Measurements from ENCODE around the gene CDK7.

The CDK7 gene

GRCh38 chr5:69300537-69301203 is 66.0 kb downstream of the CDK7 start:
- no peak for DNase-seq (ENCODE audit: low read depth)
- TF ChIP-seq MAX (IDR thresholded peaks at IDR 0.05; ENCODE audit: low read depth, low read length) (no peak), POLR2A (IDR thresholded peaks at IDR 0.05; ENCODE audit: extremely low read depth, insufficient read length) (no peak), CTCF (IDR thresholded peaks at IDR 0.05; ENCODE audit: low read depth, low read length) (no peak), MYC (IDR thresholded peaks at IDR 0.05; ENCODE audit: low read depth, low read length) (no peak)
- no peak overlapping the region for H3K4me3 ChIP-seq (ENCODE audit: low read depth, low read length)

- no peak for DNase-seq (ENCODE audit: low read depth)
- TF ChIP-seq POLR2A (IDR thresholded peaks at IDR 0.05; ENCODE audit: extremely low read depth, insufficient read length), result no peak
- no peak for TF ChIP-seq CTCF (IDR thresholded peaks at IDR 0.05; ENCODE audit: low read depth, low read length)
- no peak for TF ChIP-seq MYC (IDR thresholded peaks at IDR 0.05; ENCODE audit: low read depth, low read length)
- no peak for TF ChIP-seq MAX (IDR thresholded peaks at IDR 0.05; ENCODE audit: low read depth, low read length)
- H3K4me3 ChIP-seq (ENCODE audit: low read depth, low read length), result no peak overlapping the region
These were observed 70.8 kb downstream of the CDK7 start for GRCh38 chr5:69305512-69305911.

- DNase-seq (ENCODE audit: low read depth), result no peak
- no peak overlapping the region for H3K4me3 ChIP-seq (ENCODE audit: low read depth, low read length)
- TF ChIP-seq POLR2A (IDR thresholded peaks at IDR 0.05; ENCODE audit: extremely low read depth, insufficient read length) (no peak), CTCF (IDR thresholded peaks at IDR 0.05; ENCODE audit: low read depth, low read length) (no peak), MYC (IDR thresholded peaks at IDR 0.05; ENCODE audit: low read depth, low read length) (no peak), MAX (IDR thresholded peaks at IDR 0.05; ENCODE audit: low read depth, low read length) (no peak)
These were observed 73.4 kb downstream of the CDK7 start for GRCh38 chr5:69308046-69308553.

GRCh38 chr5:69309380-69309779 is 74.7 kb downstream of the CDK7 start:
- DNase-seq (ENCODE audit: low read depth), result no peak
- TF ChIP-seq MAX (IDR thresholded peaks at IDR 0.05; ENCODE audit: low read depth, low read length), result no peak
- no peak for TF ChIP-seq POLR2A (IDR thresholded peaks at IDR 0.05; ENCODE audit: extremely low read depth, insufficient read length)
- no peak for TF ChIP-seq CTCF (IDR thresholded peaks at IDR 0.05; ENCODE audit: low read depth, low read length)
- no peak for TF ChIP-seq MYC (IDR thresholded peaks at IDR 0.05; ENCODE audit: low read depth, low read length)
- no peak overlapping the region for H3K4me3 ChIP-seq (ENCODE audit: low read depth, low read length)

- no peak for TF ChIP-seq MYC (IDR thresholded peaks at IDR 0.05; ENCODE audit: low read depth, low read length)
- H3K4me3 ChIP-seq (ENCODE audit: low read depth, low read length), result no peak overlapping the region
- no peak for DNase-seq (ENCODE audit: low read depth)
These were observed 77.9 kb downstream of the CDK7 start for GRCh38 chr5:69312459-69313160.

GRCh38 chr5:69313428-69313827 is 78.7 kb downstream of the CDK7 start:
- no peak for TF ChIP-seq MAX (IDR thresholded peaks at IDR 0.05; ENCODE audit: low read depth, low read length)
- TF ChIP-seq CTCF (IDR thresholded peaks at IDR 0.05; ENCODE audit: low read depth, low read length), result no peak
- TF ChIP-seq POLR2A (IDR thresholded peaks at IDR 0.05; ENCODE audit: extremely low read depth, insufficient read length), result no peak
- no peak for TF ChIP-seq MYC (IDR thresholded peaks at IDR 0.05; ENCODE audit: low read depth, low read length)
- no peak for DNase-seq (ENCODE audit: low read depth)
- no peak overlapping the region for H3K4me3 ChIP-seq (ENCODE audit: low read depth, low read length)

Measured in NB4 (cell line).